ENCODE measurements around the gene PROS1. TPM values are rescaled to one million over a fixed set of nuclear protein-coding genes. Genes with fewer than 3 reads are reported as not detected.
A peak's percentile ranks its signal among the peaks of the same experiment; 100 is the strongest.

Gene PROS1
- total RNA-seq (2021; fragmentation: NEBNext Ultra II Directional; extraction: Animal tissue kit (Norgen Biotek cat#: 25700)): 2.5 and 2.9 TPM in 2 replicates
- polyA plus RNA-seq (2011; rRNA removed): 0.42 and 0.65 TPM in 2 replicates
- 0.45 TPM for polyA plus RNA-seq (2011; cell fraction: cytosol; rRNA removed)
- polyA plus RNA-seq (2011; cell fraction: nucleus; rRNA removed): 1.0 TPM
- polyA plus RNA-seq (2012, experiment 1 of 2): 0.63 to 1.7 TPM (median 1.4 TPM) in 4 replicates
- 0.16 TPM for polyA plus RNA-seq (2012, experiment 2 of 2)
- polyA plus RNA-seq (2013, experiment 1 of 2): 2.8 TPM
- polyA plus RNA-seq (2013, experiment 2 of 2): 2.7 TPM
- polyA minus RNA-seq (2011; rRNA and poly(A)+ RNA removed): 1.4 and 1.7 TPM in 2 replicates
- 0.59 TPM for polyA minus RNA-seq (2011; cell fraction: cytosol; rRNA and poly(A)+ RNA removed)
- polyA minus RNA-seq (2011; cell fraction: nucleus; rRNA and poly(A)+ RNA removed): 1.00 TPM
- long read RNA-seq, experiment 1, partial matches to known transcripts: 1 of 2 reads
- long read RNA-seq, experiment 1, other reads (novel, unspliced or antisense): 1 of 2 reads
- long read RNA-seq, experiment 2: 0 reads

DNA sequence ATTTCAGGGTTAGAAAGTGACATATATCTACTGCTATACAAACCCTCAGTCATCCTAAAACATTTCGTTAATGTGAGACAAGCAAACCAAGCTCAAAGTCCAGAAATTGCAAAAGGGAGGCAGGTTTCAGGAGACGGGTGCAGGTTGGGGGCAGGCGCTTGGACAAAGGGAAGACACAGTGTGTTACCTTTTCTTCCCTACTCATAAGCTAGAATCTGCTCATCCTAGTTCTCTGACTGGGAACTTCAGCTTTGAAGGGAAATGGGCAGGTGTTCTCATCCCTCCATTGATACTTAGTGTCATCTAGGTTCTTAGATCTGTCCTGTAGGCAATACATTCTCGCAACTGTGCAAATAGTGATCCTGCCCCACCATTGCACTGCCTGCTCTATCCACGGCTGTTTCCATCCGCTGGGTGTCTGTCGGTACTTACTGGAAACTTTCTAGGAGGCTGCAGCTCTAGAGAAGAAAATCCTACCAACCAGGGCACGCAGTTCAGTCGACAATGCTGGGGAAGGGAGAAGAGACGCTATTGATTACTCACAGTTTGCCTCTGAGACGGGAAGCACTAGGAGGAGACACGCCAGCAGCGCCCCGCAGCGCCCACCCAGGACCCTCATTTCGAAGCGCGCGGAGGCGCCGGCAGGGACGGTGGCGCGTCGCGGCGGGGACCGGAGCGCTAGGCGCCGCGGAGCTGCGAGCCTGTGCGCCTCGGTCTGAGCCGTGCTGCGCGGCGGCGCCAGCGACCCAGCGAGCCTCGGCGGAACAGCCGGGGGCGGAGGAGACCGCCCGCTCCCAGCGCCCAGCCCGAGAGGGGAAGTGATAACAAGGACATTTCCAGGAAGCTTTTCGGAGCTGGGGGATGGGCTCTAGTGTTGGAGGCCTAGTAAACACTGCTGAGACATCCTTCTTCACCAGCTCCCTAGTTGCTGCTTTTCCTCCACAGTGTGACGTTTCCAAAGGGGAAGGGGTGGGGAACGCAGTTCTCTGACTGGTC is at the start of gene PROS1:
TSS of gene PROS1 (minus strand) at position 766 of the 996 bp plus-strand sequence. CDS start at position 619, 147 bp downstream.
- Histone ChIP-seq H3K36me3 (ENCODE audit: control insufficient read depth in 2 of 4, insufficient read depth in 4 of 4, low read length in 3 of 4) (no peaks in the 10 kb centered on the region), H2BK12ac (ENCODE audit: low read depth, low read length) (peak within 1 kb of the TSS; percentile 90; the same call in 1 of the 2 replicates), H3K79me1 (ENCODE audit: low read depth, low read length) (no peaks in the 10 kb centered on the region), H3K23me2 (ENCODE audit: low read depth, low read length) (peaks cover 10% of the 10 kb centered on the region), H3K27me3 (replicated peaks in 1 of 4; ENCODE audit: control insufficient read depth in 3 of 4, extremely low read depth in 1 of 4, insufficient read depth in 3 of 4, low read length in 3 of 4) (peaks cover 2 to 7% (median 4%) of the 10 kb centered on the region in 4 experiments; a peak in 5 of 7 replicates), H2BK20ac (ENCODE audit: low read length) (no peak within 1 kb of the TSS), H3K18ac (ENCODE audit: extremely low read depth, low read length) (no peak within 1 kb of the TSS; the same call in 1 of the 2 replicates), H2BK15ac (ENCODE audit: low read length) (no peak within 1 kb of the TSS), H3K56ac (replicated peaks; ENCODE audit: insufficient read length, low read depth, low read length) (no peak within 1 kb of the TSS), H3K4me3 (ENCODE audit: extremely low read depth in 1 of 4, insufficient read depth in 2 of 4, low read depth in 3 of 4, low read length in 4 of 4) (peak within 1 kb of the TSS; percentile 60 to 78 (median 74)), H4K91ac (replicated peaks; ENCODE audit: insufficient read length, low read length) (peak within 1 kb of the TSS; percentile 0), H2BK5ac (ENCODE audit: low read depth, low read length) (no peak within 1 kb of the TSS), H3K23ac (ENCODE audit: insufficient read length) (no peak within 1 kb of the TSS), H3K4ac (replicated peaks; ENCODE audit: insufficient read length, low read depth, low read length) (peak within 1 kb of the TSS; percentile 14), H3K27ac (ENCODE audit: low read depth, low read length) (no peak within 1 kb of the TSS; the same call in 1 of the 2 replicates), H3K9me3 (ENCODE audit: insufficient read depth in 2 of 2, low read depth in 1 of 2, low read length in 1 of 2) (no peaks in the 10 kb centered on the region), H3K4me1 (replicated peaks in 1 of 4; ENCODE audit: control insufficient read depth in 3 of 4, insufficient read depth in 4 of 4, low read length in 3 of 4) (no peaks in the 10 kb centered on the region; a peak in 1 of 7 replicates), H4K5ac (ENCODE audit: insufficient read length, low read depth, low read length) (no peak within 1 kb of the TSS), H4K20me1 (replicated peaks in 1 of 2; ENCODE audit: control insufficient read depth in 1 of 2, insufficient read depth in 2 of 2, low read length in 2 of 2) (no peaks in the 10 kb centered on the region), H2BK120ac (replicated peaks; ENCODE audit: low read depth, low read length) (no peak within 1 kb of the TSS), H3K79me2 (ENCODE audit: control insufficient read depth in 1 of 2, insufficient read depth in 2 of 2, low read length in 2 of 2) (no peaks in the 10 kb centered on the region), H3K9ac (replicated peaks in 1 of 4; ENCODE audit: extremely low read depth in 1 of 4, low read depth in 3 of 4, low read length in 3 of 4) (peak within 1 kb of the TSS; percentile 44 to 72 (median 48)), H4K8ac (ENCODE audit: extremely low read depth, insufficient read depth, low read length) (peak within 1 kb of the TSS; percentile 81; the same call in 1 of the 2 replicates), H2AFZ (ENCODE audit: low read length) (peak within 1 kb of the TSS; percentile 100), H3K14ac (ENCODE audit: insufficient read length) (no peak within 1 kb of the TSS), H3K4me2 (ENCODE audit: insufficient read depth in 1 of 2, low read depth in 2 of 2, low read length in 2 of 2) (peak within 1 kb of the TSS; percentile 90 to 97), H2AK5ac (ENCODE audit: low read depth, low read length) (no peak within 1 kb of the TSS)
- ChIA-PET POLR2A (ENCODE audit: partially characterized antibody) (interaction anchor here (0.7 kb wide), 1 partner anchor 89 kb away, joined by 3 read pairs; the partner anchor contains the start of genes DHFR2 and NSUN3), CTCF (ENCODE audit: partially characterized antibody) (interaction anchor here (1.0 kb wide), 1 partner anchor 11 kb away, joined by 3 read pairs; no protein-coding TSS in a partner anchor)
- FAIRE-seq (no peak), DNase-seq (ENCODE audit: low read depth in 1 of 2, low spot score in 2 of 2) (peak; percentile 9 to 74)
- 5% methylated on average over 53 of the region's 53 CpGs; no CpG with 5 or more reads in 1 of the 2 experiments for WGBS, 2 experiments (ENCODE audit: extremely low coverage in 1 of 2, insufficient coverage in 1 of 2, insufficient read length in 1 of 2, insufficient replicate concordance in 2 of 2, low coverage in 1 of 2, low lambda C conversion rate in 2 of 2, missing lambda C conversion rate in 1 of 2)
- TF ChIP-seq, protein P1, sequence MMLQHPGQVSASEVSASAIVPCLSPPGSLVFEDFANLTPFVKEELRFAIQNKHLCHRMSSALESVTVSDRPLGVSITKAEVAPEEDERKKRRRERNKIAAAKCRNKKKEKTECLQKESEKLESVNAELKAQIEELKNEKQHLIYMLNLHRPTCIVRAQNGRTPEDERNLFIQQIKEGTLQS (IDR thresholded peaks at IDR 0.05; ENCODE audit: insufficient read depth, low read depth, low read length): no peak
- TF ChIP-seq SP4 (IDR thresholded peaks at IDR 0.05; ENCODE audit: low read length) (no peak), GTF2F1 (IDR thresholded peaks at IDR 0.05; ENCODE audit: borderline replicate concordance, low read depth, low read length) (no peak), TAF7 (optimal IDR thresholded peaks at IDR 0.05; ENCODE audit: borderline replicate concordance, low read depth, low read length) (no peak), PHF8 (conservative IDR thresholded peaks at IDR 0.05; ENCODE audit: low read depth, low read length) (peak; percentile 55; the same call in 1 of the 2 replicates), YY1 (IDR thresholded peaks at IDR 0.05; ENCODE audit: low read depth, low read length) (no peak), KDM4A (IDR thresholded peaks at IDR 0.05; ENCODE audit: low read depth, low read length, severe bottlenecking) (peak; percentile 95)
